Measurements from ENCODE around the gene SIX2. TPM values are rescaled to one million over a fixed set of nuclear protein-coding genes. Genes with fewer than 3 reads are reported as not detected.

Gene SIX2
- total and polyA plus RNA-seq, 2 of the 13 experiments (the other 11 are each of a cell fraction or from before 2014, with no cell fraction given) = not detected

GRCh38 chr2:45053966-45054365, 44.7 kb upstream of the SIX2 start:
- H3K36me3 ChIP-seq (replicated peaks in 1 of 2; ENCODE audit: control insufficient read depth in 1 of 2, insufficient read depth in 2 of 2, low read length in 2 of 2) = no peaks in the 10 kb centered on the region
- no peak overlapping the region for H3K9ac ChIP-seq (ENCODE audit: insufficient read depth, low read depth, low read length)
- in situ Hi-C loops (cut with HindIII; ENCODE audit: extremely low pct_ligation_motif_present, low pct_unique_long_range_greater_than_20kb) = loop anchor here (5.0 kb wide), 1 partner anchor 33 kb away; no protein-coding TSS in a partner anchor
- H3K27me3 ChIP-seq (ENCODE audit: control insufficient read depth in 1 of 2, insufficient read depth in 2 of 2, low read length in 2 of 2) = peaks cover 0 to 15% of the 10 kb centered on the region in 2 experiments; a peak in 2 of 5 replicates
- DNase-seq (ENCODE audit: low spot score) (no peak), ATAC-seq (no peak), FAIRE-seq (no peak)
- ChIA-PET POLR2A (no interaction called here), CTCF (ENCODE audit: low intra/inter-chr PET ratio, low total read pairs) (no interaction called here)
- WGBS (ENCODE audit: low lambda C conversion rate) = 38% methylated on average over 8 of the region's 8 CpGs
- H3K4me3 ChIP-seq (replicated peaks in 1 of 3; ENCODE audit: insufficient read depth in 1 of 3, low read depth in 2 of 3, low read length in 3 of 3) = no peak overlapping the region
- no peaks in the 10 kb centered on the region for H3K79me2 ChIP-seq (ENCODE audit: insufficient read depth, low read length)
- H3K9me3 ChIP-seq (ENCODE audit: low read length) = no peaks in the 10 kb centered on the region
- TF ChIP-seq ZNF280D (CRISPR knock-in tag; IDR thresholded peaks at IDR 0.05) (no peak), MLLT10 (CRISPR knock-in tag; IDR thresholded peaks at IDR 0.05) (no peak), KLF13 (CRISPR knock-in tag; IDR thresholded peaks at IDR 0.05) (no peak)
- no TSS peak for BruUV-seq (replicated peaks)
- intact Hi-C loops (cut with micrococcal nuclease; ENCODE audit: unreplicated experiment) = no loop called here
- H4K20me1 ChIP-seq (ENCODE audit: insufficient read depth, low read length) = no peaks in the 10 kb centered on the region
- no peak overlapping the region for H3K27ac ChIP-seq (ENCODE audit: extremely low read length, insufficient read depth, low read length)
- H3K4me2 ChIP-seq (ENCODE audit: low read depth, low read length) = no peak overlapping the region
- peaks cover 11% of the 10 kb centered on the region; the same call in 1 of the 2 replicates for H3K4me1 ChIP-seq (ENCODE audit: insufficient read depth, low read length)
- H2AFZ ChIP-seq (ENCODE audit: low read length) = no peak overlapping the region

GRCh38 chr2:45052388-45052928, 43.2 kb upstream of the SIX2 start:
- Histone ChIP-seq H3K27me3 (ENCODE audit: control insufficient read depth in 1 of 2, insufficient read depth in 2 of 2, low read length in 2 of 2) (peaks cover 0 to 22% of the 10 kb centered on the region in 2 experiments; a peak in 3 of 5 replicates), H3K9me3 (ENCODE audit: low read length) (no peaks in the 10 kb centered on the region), H3K36me3 (replicated peaks in 1 of 2; ENCODE audit: control insufficient read depth in 1 of 2, insufficient read depth in 2 of 2, low read length in 2 of 2) (no peaks in the 10 kb centered on the region), H2AFZ (ENCODE audit: low read length) (no peak overlapping the region), H3K4me3 (replicated peaks in 1 of 3; ENCODE audit: insufficient read depth in 1 of 3, low read depth in 2 of 3, low read length in 3 of 3) (no peak overlapping the region), H3K27ac (ENCODE audit: extremely low read length, insufficient read depth, low read length) (no peak overlapping the region), H3K9ac (ENCODE audit: insufficient read depth, low read depth, low read length) (no peak overlapping the region), H3K4me1 (ENCODE audit: insufficient read depth, low read length) (peaks cover 11% of the 10 kb centered on the region; the same call in 1 of the 2 replicates), H4K20me1 (ENCODE audit: insufficient read depth, low read length) (no peaks in the 10 kb centered on the region), H3K79me2 (ENCODE audit: insufficient read depth, low read length) (no peaks in the 10 kb centered on the region), H3K4me2 (ENCODE audit: low read depth, low read length) (no peak overlapping the region)
- intact Hi-C loops (cut with micrococcal nuclease; ENCODE audit: unreplicated experiment) (no loop called here), in situ Hi-C loops (cut with HindIII; ENCODE audit: extremely low pct_ligation_motif_present, low pct_unique_long_range_greater_than_20kb) (loop anchor here (5.0 kb wide), 1 partner anchor 35 kb away; no protein-coding TSS in a partner anchor)
- ChIA-PET POLR2A (no interaction called here), CTCF (ENCODE audit: low intra/inter-chr PET ratio, low total read pairs) (no interaction called here)
- DNase-seq (ENCODE audit: low spot score) (no peak), ATAC-seq (no peak), FAIRE-seq (no peak)
- BruUV-seq (replicated peaks) = no TSS peak
- TF ChIP-seq ZUFSP (CRISPR knock-in tag; IDR thresholded peaks at IDR 0.05; ENCODE audit: borderline replicate concordance) = no peak
- TF ChIP-seq ZNF180 (CRISPR knock-in tag; IDR thresholded peaks at IDR 0.05; ENCODE audit: borderline replicate concordance, low read depth) = no peak
- no peak for TF ChIP-seq ZNF746 (CRISPR knock-in tag; IDR thresholded peaks at IDR 0.05)
- WGBS (ENCODE audit: low lambda C conversion rate) = 53% methylated on average over 5 of the region's 5 CpGs

Data from HepG2 (cell line).